ENCODE data around the gene LRP6.

LRP6 gene

GRCh38 chr12:12108441-12109058 lies 158.3 kb downstream of the LRP6 start:
- no peak for FAIRE-seq

GRCh38 chr12:12107678-12108077 lies 159.2 kb downstream of the LRP6 start:
- FAIRE-seq: no peak

DNA sequence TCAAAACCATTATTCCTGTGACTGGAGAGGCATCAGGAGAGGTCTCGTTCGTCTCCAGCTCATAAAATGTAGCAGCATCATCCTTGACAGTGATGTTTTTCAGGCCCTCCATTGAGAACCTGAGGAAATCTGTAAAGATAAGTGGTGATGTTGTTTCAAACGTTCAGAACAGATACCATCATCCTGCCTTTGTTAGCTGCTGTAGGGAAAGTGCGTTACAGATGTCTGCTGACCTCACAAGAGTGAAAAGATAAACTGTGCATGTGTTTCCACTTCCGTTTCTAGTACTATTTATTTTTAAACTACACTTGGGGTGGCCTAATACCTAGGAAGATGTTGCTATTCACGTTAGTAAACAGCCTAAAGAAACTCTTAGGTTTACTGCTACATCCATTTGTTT lies 167.7 kb downstream of the LRP6 start:
- FAIRE-seq: no peak

GRCh38 chr12:12098691-12099015 lies 168.2 kb downstream of the LRP6 start:
- FAIRE-seq: no peak

DNA sequence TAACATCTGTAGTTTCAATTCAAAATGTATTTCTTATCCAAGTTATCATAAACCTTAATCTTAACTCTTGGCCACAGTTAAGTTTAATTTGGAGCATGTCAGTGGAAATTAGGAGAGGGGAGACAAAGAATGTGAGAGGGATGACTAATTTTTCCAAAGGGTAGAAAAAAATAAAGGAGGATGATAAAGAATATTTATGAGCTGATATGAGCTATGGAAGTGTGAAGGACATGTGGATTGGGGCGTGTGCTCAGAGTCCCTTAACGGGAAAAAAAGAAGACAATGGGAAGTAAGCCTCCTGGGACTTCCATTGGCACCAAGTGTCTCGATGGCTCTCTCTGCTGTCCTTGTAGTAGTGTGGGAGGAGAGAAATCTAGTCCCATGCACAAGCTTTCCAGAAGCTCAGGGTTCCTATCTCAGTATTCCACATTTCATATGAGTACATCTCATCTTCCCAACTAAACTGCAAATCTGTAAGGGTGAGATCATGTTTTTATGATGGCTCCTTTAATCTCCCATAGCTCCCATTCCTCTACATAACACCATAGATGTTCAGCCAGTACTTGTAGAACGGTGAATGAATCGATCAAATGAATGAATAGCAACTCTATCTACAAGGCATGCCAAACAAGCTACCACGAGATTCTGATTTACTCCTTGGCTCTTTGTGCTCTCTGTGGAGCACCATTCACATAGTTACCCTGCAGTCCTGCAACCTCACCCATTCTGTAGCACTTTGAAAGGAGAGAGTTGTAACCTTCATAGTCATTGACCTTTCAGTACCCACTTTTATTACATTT lies 168.8 kb downstream of the LRP6 start:
- no peak for FAIRE-seq

DNA sequence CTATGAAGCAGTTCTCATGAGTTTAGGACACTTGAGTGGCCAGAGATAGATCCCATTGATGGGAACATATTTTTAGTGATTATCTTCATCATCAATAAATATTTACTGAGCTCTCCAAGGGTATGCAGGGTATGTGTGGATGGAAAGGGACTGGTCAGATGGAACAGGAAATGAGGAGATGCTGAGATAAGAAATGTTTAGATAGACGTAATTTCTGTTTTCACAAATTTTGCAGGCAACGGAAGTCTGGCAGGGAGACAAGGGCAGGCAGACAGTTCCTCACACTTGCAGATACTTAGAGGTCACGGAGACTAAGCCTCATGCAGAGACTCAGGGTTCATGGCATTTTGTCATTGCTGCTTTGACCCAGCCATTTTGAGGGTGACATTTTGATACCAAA lies 171.8 kb downstream of the LRP6 start:
- FAIRE-seq: no peak

DNA sequence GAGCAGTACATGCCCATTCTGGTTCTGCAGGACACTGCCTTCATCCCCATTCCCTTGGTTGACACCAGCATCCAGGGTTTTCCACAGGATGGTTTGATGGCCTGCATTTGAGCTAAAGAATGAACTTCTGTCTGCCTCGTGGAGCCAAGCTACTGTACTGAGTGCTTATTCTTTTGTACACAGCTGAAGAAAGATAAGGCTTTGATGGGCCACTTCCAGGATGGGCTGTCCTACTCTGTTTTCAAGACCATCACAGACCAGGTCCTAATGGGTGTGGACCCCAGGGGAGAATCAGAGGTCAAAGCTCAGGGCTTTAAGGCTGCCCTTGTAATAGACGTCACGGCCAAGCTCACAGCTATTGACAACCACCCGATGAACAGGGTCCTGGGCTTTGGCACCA lies 172.4 kb downstream of the LRP6 start:
- FAIRE-seq: no peak

- FAIRE-seq: no peak
Observed at GRCh38 chr12:12091977-12092663, 174.7 kb downstream of the LRP6 start.

DNA sequence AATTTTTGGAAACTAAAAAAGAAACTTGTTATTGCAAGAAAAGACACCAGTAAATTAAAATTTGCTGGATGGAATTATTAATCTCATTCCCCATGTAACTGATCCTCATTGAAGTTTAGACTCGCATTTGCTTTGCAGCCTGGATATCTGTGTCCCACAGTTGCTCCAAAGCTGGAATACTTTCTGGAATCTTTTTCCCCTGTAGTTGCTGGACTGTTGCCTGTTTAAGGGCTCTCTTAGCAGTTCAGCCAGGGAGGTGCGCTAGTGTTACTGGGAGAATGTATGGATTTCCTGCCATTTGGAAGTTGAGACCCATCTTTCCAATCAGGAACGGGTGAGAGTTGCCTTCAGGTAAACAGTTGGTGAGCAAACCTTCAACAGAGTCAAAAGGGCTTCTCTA lies 175.8 kb downstream of the LRP6 start:
- no peak for FAIRE-seq

GRCh38 chr12:12088761-12089160 lies 178.1 kb downstream of the LRP6 start:
- FAIRE-seq: no peak

DNA sequence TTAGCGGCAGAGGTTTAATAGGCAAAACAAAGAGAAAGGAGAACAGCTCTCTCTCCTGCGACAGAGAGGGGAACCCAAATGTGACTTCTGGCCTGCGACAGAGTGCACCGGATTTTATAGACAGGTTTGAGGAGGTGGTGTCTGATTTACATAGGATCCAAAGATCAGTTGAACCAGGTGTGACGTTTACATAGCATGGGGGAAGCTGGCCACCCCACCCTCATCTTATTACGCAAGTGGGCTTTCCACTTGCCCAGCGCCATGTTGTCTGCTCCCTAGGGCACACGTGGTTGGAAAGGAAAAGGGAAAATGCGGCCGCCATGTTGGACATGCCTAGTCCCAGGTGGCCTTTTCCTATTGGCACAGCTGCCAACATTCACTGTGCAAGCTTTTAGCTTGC lies 178.7 kb downstream of the LRP6 start:
- no peak for FAIRE-seq

DNA sequence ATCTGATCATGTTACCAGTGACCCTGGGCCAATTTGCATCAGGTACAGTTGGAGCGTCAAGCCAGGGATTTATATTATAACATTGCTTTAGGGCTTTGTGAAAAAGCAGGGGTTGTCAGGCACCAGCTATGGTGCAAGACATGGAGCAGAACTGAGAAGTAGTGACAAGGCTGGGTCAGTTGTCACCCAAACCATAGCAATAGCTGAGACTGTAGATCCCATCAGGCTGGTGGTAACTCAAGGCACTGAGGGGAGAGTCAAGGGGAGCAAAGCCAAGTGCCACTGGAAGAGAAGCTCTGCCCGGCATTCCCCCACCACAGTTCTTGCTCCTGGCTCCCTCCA lies 179.2 kb downstream of the LRP6 start:
- no peak for FAIRE-seq

- FAIRE-seq: no peak
Observed at GRCh38 chr12:12086973-12087692, 179.7 kb downstream of the LRP6 start.

GRCh38 chr12:12086362-12086761 lies 180.5 kb downstream of the LRP6 start:
- FAIRE-seq: no peak

- no peak for FAIRE-seq
Observed at GRCh38 chr12:12083688-12084087, 183.2 kb downstream of the LRP6 start.

GRCh38 chr12:12081836-12082497 lies 184.9 kb downstream of the LRP6 start:
- no peak for FAIRE-seq

DNA sequence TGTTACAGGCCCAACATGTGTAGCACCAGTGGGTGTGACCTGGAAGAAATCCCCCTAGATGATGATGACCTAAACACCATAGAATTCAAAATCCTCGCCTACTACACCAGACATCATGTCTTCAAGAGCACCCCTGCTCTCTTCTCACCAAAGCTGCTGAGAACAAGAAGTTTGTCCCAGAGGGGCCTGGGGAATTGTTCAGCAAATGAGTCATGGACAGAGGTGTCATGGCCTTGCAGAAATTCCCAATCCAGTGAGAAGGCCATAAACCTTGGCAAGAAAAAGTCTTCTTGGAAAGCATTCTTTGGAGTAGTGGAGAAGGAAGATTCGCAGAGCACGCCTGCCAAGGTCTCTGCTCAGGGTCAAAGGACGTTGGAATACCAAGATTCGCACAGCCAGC lies 187.6 kb downstream of the LRP6 start:
- no peak for FAIRE-seq

GRCh38 chr12:12072064-12072760 lies 194.6 kb downstream of the LRP6 start:
- no peak for FAIRE-seq

DNA sequence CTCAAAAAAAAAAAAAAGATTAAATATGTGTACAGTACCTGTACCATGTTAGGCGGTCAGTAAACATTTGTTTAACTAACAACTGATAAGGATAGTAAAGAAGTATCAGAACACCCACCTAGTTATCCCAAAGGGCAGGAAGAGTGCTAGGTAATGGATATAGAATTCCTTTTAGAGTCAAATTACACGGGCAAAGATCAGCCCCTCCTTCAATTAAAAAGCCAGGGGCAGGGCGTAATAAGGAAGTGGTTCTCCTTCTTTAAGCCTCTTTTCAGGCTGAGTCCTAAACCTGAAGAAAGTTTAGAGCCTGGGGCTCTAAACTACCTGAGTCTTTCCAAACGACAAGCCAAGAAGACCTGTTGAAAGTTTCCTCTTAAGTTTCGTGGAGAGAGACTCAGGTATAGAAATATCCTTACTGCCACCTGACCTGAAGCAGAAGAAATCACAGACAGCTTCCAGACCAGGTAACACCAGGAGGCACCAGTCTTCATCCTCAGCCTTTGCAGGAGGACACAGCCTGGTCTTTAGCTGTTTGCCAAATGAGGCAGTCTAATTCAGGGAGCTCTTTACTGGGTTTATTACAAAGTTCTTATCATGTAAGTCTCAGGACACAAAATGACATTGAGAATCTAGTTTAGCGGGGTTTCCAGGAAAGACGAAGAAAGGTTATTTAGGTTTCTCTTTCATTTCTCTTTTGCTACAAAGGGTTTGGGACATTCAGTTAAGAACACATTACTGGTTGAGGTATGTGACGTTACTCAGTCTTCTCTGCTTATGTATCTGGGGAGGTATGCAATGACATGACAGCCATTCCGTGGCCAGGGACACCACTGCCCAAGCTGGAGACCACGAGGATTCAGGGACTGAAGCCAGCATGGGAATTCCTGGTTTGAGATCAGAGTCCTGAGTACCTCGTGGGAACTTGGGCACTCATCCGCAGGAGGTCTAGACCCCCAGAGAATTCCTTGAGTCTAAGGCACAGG lies 195.9 kb downstream of the LRP6 start, which contains the start of gene BCL2L14:
Gene BCL2L14 (plus strand): TSS at position 266 of the 983 bp plus-strand sequence. CDS start 8,367 bp downstream, outside the sequence.
- no peak for FAIRE-seq

- FAIRE-seq: no peak
Observed at GRCh38 chr12:12069821-12070548, 196.9 kb downstream of the LRP6 start.
